Measurements from ENCODE around the gene FHDC1.

GRCh38 chr4:152997288-152997687 lies 61.2 kb downstream of the FHDC1 start:
- no peak for TF ChIP-seq CTCF (IDR thresholded peaks at IDR 0.05; ENCODE audit: low read depth, low read length, poor library complexity, severe bottlenecking)
- TF ChIP-seq EZH2phosphoT487 (IDR thresholded peaks at IDR 0.05; ENCODE audit: borderline replicate concordance, low read length) = no peak
